Body of pancreas (tissue), 4 donors: ENCODE data around the gene UBAC2.

ENCODE experiments used
- CTCF ChIP-seq, 7 experiments: fragments of 450-650 bp in 4 of 7; fragments of 200-600 bp in 3 of 7; sonication (generic) in 3 of 7; IDR thresholded peaks; one replicate each; pipeline ENCODE4 v1.5.1; 2016 to 2019; ENCODE audit warnings: antibody characterized with exemption in 7 of 7
- POLR2A ChIP-seq, 3 donors: fragments of 450-650 bp; IDR thresholded peaks; one replicate each; pipeline ENCODE4 v1.6.1; 2016; ENCODE audit warnings: antibody characterized with exemption in 3 of 3, mild to moderate bottlenecking in 2 of 3

- TF ChIP-seq CTCF (IDR thresholded peaks at IDR 0.05) (no peak), POLR2A (IDR thresholded peaks at IDR 0.05) (no peak)
These were observed 56.6 kb downstream of the UBAC2 start for GRCh38 chr13:99257291-99257690.
